Measurements from ENCODE around the gene MED19.
"Not testable (repeated sequence)": the region's sequence is repeated elsewhere in the genome, so short reads cannot be mapped to it uniquely, and the experiment has no call there.

MED19 gene

GRCh38 chr11:57703341-57703740 lies 8.7 kb downstream of the MED19 start:
- no peak for DNase-seq

GRCh38 chr11:57700425-57700824 lies 11.6 kb downstream of the MED19 start:
- no peak for DNase-seq

- DNase-seq: no peak
Measured at GRCh38 chr11:57699813-57700212, 12.2 kb downstream of the MED19 start.

GRCh38 chr11:57698843-57699365 lies 13.1 kb downstream of the MED19 start:
- DNase-seq: no peak

GRCh38 chr11:57690474-57690873 lies 21.5 kb downstream of the MED19 start:
- DNase-seq: not testable (repeated sequence)

GRCh38 chr11:57681168-57681567 lies 30.8 kb downstream of the MED19 start:
- no peak for DNase-seq

- DNase-seq: no peak
Measured at GRCh38 chr11:57680552-57680874, 31.5 kb downstream of the MED19 start.

GRCh38 chr11:57679396-57679795 lies 32.6 kb downstream of the MED19 start:
- no peak for DNase-seq

- no peak for DNase-seq
Measured at GRCh38 chr11:57675176-57675941, 36.7 kb downstream of the MED19 start.

- no peak for DNase-seq
Measured at GRCh38 chr11:57674251-57674650, 37.8 kb downstream of the MED19 start.

- DNase-seq: no peak
Measured at GRCh38 chr11:57668434-57668782, 43.6 kb downstream of the MED19 start.

- peak; percentile 99 for DNase-seq
Measured at GRCh38 chr11:57667736-57668433, 44.1 kb downstream of the MED19 start, which contains the start of gene ZDHHC5. Gene ZDHHC5, plus strand, starts transcription at chr11:57668114. Its CDS starts 4,977 bp downstream, at chr11:57673091.

- DNase-seq: peak; percentile 98
Measured at GRCh38 chr11:57667117-57667735, 44.8 kb downstream of the MED19 start.

- no peak for DNase-seq
Measured at GRCh38 chr11:57663975-57664374, 48.0 kb downstream of the MED19 start.

- no peak for DNase-seq
Measured at GRCh38 chr11:57662893-57663292, 49.1 kb downstream of the MED19 start.

GRCh38 chr11:57659669-57660068 lies 52.3 kb downstream of the MED19 start:
- no peak for DNase-seq

GRCh38 chr11:57658023-57658361 lies 54.0 kb downstream of the MED19 start:
- no peak for DNase-seq

- DNase-seq: peak; percentile 98
Measured at GRCh38 chr11:57657194-57658022, 54.6 kb downstream of the MED19 start, which contains the start of gene CLP1. Gene CLP1, plus strand, starts transcription at chr11:57657762. Its CDS starts 1,715 bp downstream, at chr11:57659477.

- no peak for DNase-seq
Measured at GRCh38 chr11:57656885-57657193, 55.2 kb downstream of the MED19 start.
